Stomach (tissue), 4 donors: ENCODE results near the gene ANKRD55.

ENCODE experiments used
- CTCF ChIP-seq, 7 experiments: fragments of 450-650 bp in 4 of 7; fragments of 200-600 bp in 3 of 7; sonication (generic) in 3 of 7; IDR thresholded peaks; one replicate each; pipeline ENCODE4 v1.5.1; 2016 to 2019; ENCODE audit warnings: antibody characterized with exemption in 7 of 7, control low read depth in 2 of 7, mild to moderate bottlenecking in 1 of 7
- POLR2AphosphoS5 ChIP-seq, 3 donors: sonication (generic); formaldehyde crosslinking; IDR thresholded peaks; one replicate each; pipeline ENCODE4 v1.6.1; 2016; ENCODE audit warnings: antibody characterized with exemption in 3 of 3

GRCh38 chr5:56278335-56278753 is 45.2 kb upstream of the ANKRD55 start:
- TF ChIP-seq POLR2AphosphoS5 (IDR thresholded peaks at IDR 0.05) (no peak), CTCF (IDR thresholded peaks at IDR 0.05) (no peak)
